ENCODE measurements around the gene BANF2. TPM values are rescaled to one million over a fixed set of nuclear protein-coding genes. Genes with fewer than 3 reads are reported as not detected.

Gene BANF2
- total and polyA plus RNA-seq, 2 of the 13 experiments (the other 11 are each of a cell fraction or from before 2014, with no cell fraction given), result 0.35 TPM; not detected in 1

GRCh38 chr20:17665756-17666155 is 34.0 kb upstream of the BANF2 start:
- H3K79me2 ChIP-seq (ENCODE audit: insufficient read depth, low read length), result peaks cover 98% of the 10 kb centered on the region
- no peak for FAIRE-seq
- peaks cover 61% of the 10 kb centered on the region for H3K4me1 ChIP-seq (ENCODE audit: insufficient read depth, low read length)
- intact Hi-C loops (cut with micrococcal nuclease; ENCODE audit: unreplicated experiment) (no loop called here), in situ Hi-C loops (cut with HindIII; ENCODE audit: extremely low pct_ligation_motif_present, low pct_unique_long_range_greater_than_20kb) (no loop called here)
- CTCF ChIA-PET (ENCODE audit: low intra/inter-chr PET ratio, low total read pairs), result no interaction called here
- TF ChIP-seq TMF1 (CRISPR knock-in tag; IDR thresholded peaks at IDR 0.05; ENCODE audit: low read depth) (no peak), KMT2A (CRISPR knock-in tag; IDR thresholded peaks at IDR 0.05) (no peak), ZMAT5 (CRISPR knock-in tag; IDR thresholded peaks at IDR 0.05; ENCODE audit: borderline replicate concordance, low read depth) (no peak), HMGXB4 (CRISPR knock-in tag; IDR thresholded peaks at IDR 0.05; ENCODE audit: borderline replicate concordance in 1 of 2, low read depth in 1 of 2) (no peak), CREB3 (CRISPR knock-in tag; IDR thresholded peaks at IDR 0.05) (no peak), RBM22 (optimal IDR thresholded peaks at IDR 0.05; ENCODE audit: low read length) (peak; percentile 86)
- H3K9me3 ChIP-seq (ENCODE audit: low read length), result no peaks in the 10 kb centered on the region
- no peaks in the 10 kb centered on the region for H3K27me3 ChIP-seq (ENCODE audit: control insufficient read depth in 1 of 2, insufficient read depth in 2 of 2, low read length in 2 of 2)
- no peak overlapping the region for H3K27ac ChIP-seq (ENCODE audit: extremely low read length, insufficient read depth, low read length)
- no peak overlapping the region for H2AFZ ChIP-seq (ENCODE audit: low read length)
- BruUV-seq (replicated peaks), result no TSS peak
- H3K9ac ChIP-seq (ENCODE audit: insufficient read depth, low read depth, low read length), result no peak overlapping the region
- ATAC-seq, result no peak
- 96% methylated on average over 2 of the region's 2 CpGs for WGBS (ENCODE audit: low lambda C conversion rate)
- peaks cover 98% of the 10 kb centered on the region for H4K20me1 ChIP-seq (ENCODE audit: insufficient read depth, low read length)
- H3K36me3 ChIP-seq (replicated peaks in 1 of 2; ENCODE audit: control insufficient read depth in 1 of 2, insufficient read depth in 2 of 2, low read length in 2 of 2), result peaks cover 17 to 69% of the 10 kb centered on the region in 2 experiments
- no peak for DNase-seq (ENCODE audit: low spot score)
- no peak overlapping the region for H3K4me3 ChIP-seq (replicated peaks in 1 of 3; ENCODE audit: insufficient read depth in 1 of 3, low read depth in 2 of 3, low read length in 3 of 3)
- H3K4me2 ChIP-seq (ENCODE audit: low read depth, low read length), result no peak overlapping the region
- POLR2A ChIA-PET, result interaction anchor here (1.0 to 4.5 kb wide), 6 partner anchors 11 to 273 kb away, joined by 3 to 18 read pairs (median 7); partner anchors contain the start of gene RRBP1

Measured in HepG2 (cell line).